ENCODE data around the gene PLEKHA8.
"Not testable (repeated sequence)": the region's sequence is repeated elsewhere in the genome, so short reads cannot be mapped to it uniquely, and the experiment has no call there.

PLEKHA8 gene

DNA sequence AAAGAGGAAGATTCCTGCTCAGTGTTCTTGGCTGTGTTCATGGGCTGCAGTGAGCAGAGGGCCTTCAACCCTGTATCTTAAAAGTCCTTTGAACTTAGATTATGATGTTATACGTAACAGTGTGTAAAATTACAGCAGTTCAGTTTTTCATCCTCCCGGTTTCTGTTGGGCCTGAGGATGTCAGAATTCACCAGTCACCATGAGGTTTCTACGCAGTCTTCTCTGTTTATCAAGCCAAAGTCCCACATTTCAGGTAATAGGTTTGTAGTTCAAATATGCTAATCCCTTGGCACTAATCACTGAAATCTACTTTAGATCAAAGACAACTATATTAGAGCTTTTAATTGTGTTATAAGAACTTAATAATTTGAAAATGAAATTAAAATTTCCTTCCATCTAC, 24.9 kb downstream of the PLEKHA8 start:
- no peak for DNase-seq (ENCODE audit: low read depth)
- TF ChIP-seq CTCF (IDR thresholded peaks at IDR 0.05; ENCODE audit: insufficient read depth, low read depth, low read length, missing control alignments): no peak

DNA sequence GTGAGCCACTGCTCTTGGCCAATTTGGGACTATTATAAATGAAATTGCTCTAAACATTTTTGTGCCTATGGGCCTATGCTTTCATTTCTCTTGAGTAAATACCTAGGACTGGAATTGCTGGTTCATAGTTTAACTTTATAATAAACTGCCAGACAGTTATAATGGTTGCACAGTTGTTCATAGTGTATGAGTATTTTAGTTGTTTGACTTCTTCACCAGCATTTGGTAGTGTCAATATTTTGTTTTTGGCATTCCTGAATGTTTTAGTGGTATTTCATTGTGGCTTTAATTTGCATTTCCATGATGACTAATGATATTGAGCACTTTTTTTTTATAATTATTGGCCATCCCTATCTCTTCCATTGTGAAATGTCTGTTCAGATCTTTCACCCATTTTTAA, 29.5 kb downstream of the PLEKHA8 start:
- no peak for TF ChIP-seq CTCF (IDR thresholded peaks at IDR 0.05; ENCODE audit: insufficient read depth, low read depth, low read length, missing control alignments)
- DNase-seq (ENCODE audit: low read depth): no peak

More for the DNA sequence above, 24.9 kb downstream of the PLEKHA8 start:
- H3K4me3 ChIP-seq (ENCODE audit: low read length): no peak overlapping the region

DNA sequence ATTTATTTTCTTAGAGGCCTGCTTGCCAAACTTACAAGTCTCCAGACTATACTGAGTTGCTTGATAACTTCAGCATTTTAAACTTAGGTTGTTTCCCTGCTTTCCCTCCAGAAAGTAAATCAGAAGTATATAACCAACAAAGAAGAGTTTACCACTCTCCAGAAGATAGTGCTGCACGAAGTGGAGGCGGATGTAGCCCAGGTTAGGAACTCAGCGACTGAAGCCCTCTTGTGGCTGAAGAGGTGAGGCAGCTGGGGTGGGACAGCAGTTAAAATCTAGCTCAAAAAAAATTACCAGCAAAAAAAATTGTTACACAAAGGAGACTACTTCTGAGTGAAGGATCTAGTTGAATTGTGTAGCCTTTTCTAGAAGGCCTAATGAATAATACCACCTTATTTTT, 33.6 kb downstream of the PLEKHA8 start:
- peak; percentile 30 for DNase-seq (ENCODE audit: low read depth)
- peak; percentile 51 for TF ChIP-seq CTCF (IDR thresholded peaks at IDR 0.05; ENCODE audit: insufficient read depth, low read depth, low read length, missing control alignments)
- H3K4me3 ChIP-seq (ENCODE audit: low read length): not testable (repeated sequence)

More for the DNA sequence above, 29.5 kb downstream of the PLEKHA8 start:
- no peak overlapping the region for H3K4me3 ChIP-seq (ENCODE audit: low read length)

DNA sequence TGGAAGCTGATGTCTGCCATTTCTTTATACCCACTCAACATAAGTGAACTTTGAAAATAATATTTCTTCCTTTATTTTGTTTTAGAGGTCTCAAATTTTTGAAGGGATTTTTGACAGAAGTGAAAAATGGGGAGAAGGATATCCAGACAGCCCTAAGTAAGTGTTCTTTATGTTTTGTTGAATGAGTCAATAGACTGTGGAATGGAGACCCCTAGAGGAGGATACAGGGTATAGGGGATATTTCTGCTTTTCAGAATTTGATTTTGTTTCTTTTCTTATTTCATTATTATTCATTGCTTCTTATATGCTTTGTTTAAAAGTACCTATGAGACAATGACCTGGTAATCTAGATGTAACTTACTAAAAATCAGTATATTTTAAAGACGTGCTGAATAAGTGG, 34.4 kb downstream of the PLEKHA8 start:
- peak; percentile 24 for DNase-seq (ENCODE audit: low read depth)
- no peak overlapping the region for H3K4me3 ChIP-seq (ENCODE audit: low read length)
- TF ChIP-seq CTCF (IDR thresholded peaks at IDR 0.05; ENCODE audit: insufficient read depth, low read depth, low read length, missing control alignments): peak; percentile 38

- TF ChIP-seq CTCF (IDR thresholded peaks at IDR 0.05; ENCODE audit: insufficient read depth, low read depth, low read length, missing control alignments): no peak
Observed at GRCh38 chr7:30065746-30066145, 37.5 kb downstream of the PLEKHA8 start.

GRCh38 chr7:30066687-30067086, 38.5 kb downstream of the PLEKHA8 start:
- no peak for TF ChIP-seq CTCF (IDR thresholded peaks at IDR 0.05; ENCODE audit: insufficient read depth, low read depth, low read length, missing control alignments)
- no peak overlapping the region for H3K4me3 ChIP-seq (ENCODE audit: low read length)
- no peak for DNase-seq (ENCODE audit: low read depth)

More at GRCh38 chr7:30065746-30066145, 37.5 kb downstream of the PLEKHA8 start:
- H3K4me3 ChIP-seq (ENCODE audit: low read length): no peak overlapping the region
- peak; percentile 82 for DNase-seq (ENCODE audit: low read depth)

- H3K4me3 ChIP-seq (ENCODE audit: low read length): no peak overlapping the region
- DNase-seq (ENCODE audit: low read depth): peak; percentile 74
- TF ChIP-seq CTCF (IDR thresholded peaks at IDR 0.05; ENCODE audit: insufficient read depth, low read depth, low read length, missing control alignments): no peak
Observed at GRCh38 chr7:30068117-30068516, 39.9 kb downstream of the PLEKHA8 start.

All from epithelial cell of esophagus (primary cell).